SK-N-SH treated with all-trans-retinoic acid at 6 μM for 48 hours (cell line): ENCODE results near the gene YPEL1.
"Not testable (repeated sequence)": the region's sequence is repeated elsewhere in the genome, so short reads cannot be mapped to it uniquely, and the experiment has no call there.

Experiments used
- ATAC-seq: fragments of 200-7000 bp; cut with Tn5 transposase; 3 replicates; pipeline ENCODE4 v1.9.1; 2020; ENCODE audit warnings: mild to moderate bottlenecking, moderate library complexity
- ARNTL ChIP-seq: fragments of 450-650 bp; formaldehyde crosslinking; IDR thresholded peaks from 2 replicates; pipeline ENCODE4 v1.5.0; 2020; ENCODE audit warnings: low read depth, mild to moderate bottlenecking, moderate library complexity, borderline replicate concordance
- BACH2 ChIP-seq: fragments of 250-450 bp; sonication (Bioruptor Pico); IDR thresholded peaks from 2 replicates; pipeline ENCODE4 v1.9.0; 2021; ENCODE audit warnings: mild to moderate bottlenecking, borderline replicate concordance
- CREB5 ChIP-seq: fragments of 250-450 bp; sonication (Bioruptor Pico); IDR thresholded peaks from 2 replicates; pipeline ENCODE4 v1.5.1; 2020; ENCODE audit warnings: low read depth, mild to moderate bottlenecking, moderate library complexity
- CSDC2 ChIP-seq: fragments of 250-450 bp; sonication (Bioruptor Pico); IDR thresholded peaks from 2 replicates; pipeline ENCODE4 v1.5.0; 2020; ENCODE audit warnings: mild to moderate bottlenecking, moderate library complexity
- CSRNP3 ChIP-seq: fragments of 250-450 bp; sonication (Bioruptor Pico); IDR thresholded peaks from 2 replicates; pipeline ENCODE4 v1.5.1; 2021; ENCODE audit warnings: mild to moderate bottlenecking, moderate library complexity
- ESRRG ChIP-seq: fragments of 250-450 bp; sonication (Bioruptor Pico); IDR thresholded peaks from 2 replicates; pipeline ENCODE4 v1.6.1; 2021; ENCODE audit warnings: mild to moderate bottlenecking
- GLIS3 ChIP-seq: fragments of 250-450 bp; sonication (Bioruptor Pico); IDR thresholded peaks from 2 replicates; pipeline ENCODE4 v1.5.0; 2020; ENCODE audit warnings: mild to moderate bottlenecking, moderate library complexity
- ISL1 ChIP-seq: fragments of 250-450 bp; sonication (Bioruptor Pico); IDR thresholded peaks from 2 replicates; pipeline ENCODE4 v2.1.2; 2022; ENCODE audit warnings: mild to moderate bottlenecking, moderate library complexity
- OSR1 ChIP-seq: fragments of 250-450 bp; sonication (Bioruptor Pico); IDR thresholded peaks from 2 replicates; pipeline ENCODE4 v1.8.0; 2022; ENCODE audit warnings: moderate library complexity, mild to moderate bottlenecking, inconsistent platforms
- PATZ1 ChIP-seq: fragments of 250-450 bp; sonication (Bioruptor Pico); IDR thresholded peaks from 2 replicates; pipeline ENCODE4 v1.8.0; 2020; ENCODE audit warnings: mild to moderate bottlenecking, moderate library complexity, borderline replicate concordance
- PPARA ChIP-seq: fragments of 250-450 bp; sonication (Bioruptor Pico); IDR thresholded peaks from 2 replicates; pipeline ENCODE4 v1.5.0; 2020; ENCODE audit warnings: mild to moderate bottlenecking, borderline replicate concordance
- RARB ChIP-seq: fragments of 250-450 bp; sonication (Bioruptor Pico); IDR thresholded peaks from 2 replicates; pipeline ENCODE4 v1.8.0; 2021; ENCODE audit warnings: mild to moderate bottlenecking, moderate library complexity
- SNAI2 ChIP-seq: fragments of 250-450 bp; sonication (Bioruptor Pico); IDR thresholded peaks from 2 replicates; pipeline ENCODE4 v1.5.0; 2020; ENCODE audit warnings: mild to moderate bottlenecking, moderate library complexity
- TCF4 ChIP-seq: fragments of 250-450 bp; sonication (Bioruptor Pico); IDR thresholded peaks from 2 replicates; pipeline ENCODE4 v1.8.0; 2021; ENCODE audit warnings: mild to moderate bottlenecking, moderate library complexity, borderline replicate concordance
- TOX ChIP-seq: fragments of 250-450 bp; sonication (Bioruptor Pico); IDR thresholded peaks from 2 replicates; pipeline ENCODE4 v1.8.0; 2021; ENCODE audit warnings: mild to moderate bottlenecking, moderate library complexity, borderline replicate concordance
- ZC3H10 ChIP-seq: fragments of 250-450 bp; sonication (Bioruptor Pico); IDR thresholded peaks from 2 replicates; pipeline ENCODE4 v1.5.1; 2021; ENCODE audit warnings: mild to moderate bottlenecking, moderate library complexity
- ZFP3 ChIP-seq: fragments of 250-450 bp; sonication (Bioruptor Pico); IDR thresholded peaks from 2 replicates; pipeline ENCODE4 v1.5.0; 2020; ENCODE audit warnings: mild to moderate bottlenecking, moderate library complexity
- ZFP30 ChIP-seq: fragments of 450-650 bp; formaldehyde crosslinking; IDR thresholded peaks from 2 replicates; pipeline ENCODE4 v1.5.0; 2022; ENCODE audit warnings: mild to moderate bottlenecking, moderate library complexity
- ZNF565 ChIP-seq: fragments of 450-650 bp; formaldehyde crosslinking; conservative IDR thresholded peaks from 2 replicates; pipeline ENCODE4 v1.5.0; 2020; ENCODE audit warnings: low read depth, mild to moderate bottlenecking, moderate library complexity
- ZNF70 ChIP-seq: fragments of 450-650 bp; formaldehyde crosslinking; IDR thresholded peaks from 2 replicates; pipeline ENCODE4 v1.5.0; 2020; ENCODE audit warnings: mild to moderate bottlenecking, moderate library complexity
- ZNF8 ChIP-seq: fragments of 450-650 bp; formaldehyde crosslinking; IDR thresholded peaks from 2 replicates; pipeline ENCODE4 v1.5.0; 2020; ENCODE audit warnings: mild to moderate bottlenecking, moderate library complexity
- TF ChIP-seq, protein P1 (sequence below): fragments of 250-450 bp; sonication (Bioruptor Pico); IDR thresholded peaks from 2 replicates; pipeline ENCODE4 v1.8.0; 2021; ENCODE audit warnings: low read depth, mild to moderate bottlenecking, moderate library complexity, borderline replicate concordance

Gene YPEL1

GRCh38 chr22:21680830-21681565 is 54.6 kb downstream of the YPEL1 start:
- TF ChIP-seq CSDC2 (CRISPR knock-in tag) = no peak
- TF ChIP-seq ISL1 (CRISPR knock-in tag) = no peak
- TF ChIP-seq ZNF70 (CRISPR knock-in tag) = no peak
- TF ChIP-seq ZFP3 = peak; percentile 93
- no peak for ATAC-seq

DNA sequence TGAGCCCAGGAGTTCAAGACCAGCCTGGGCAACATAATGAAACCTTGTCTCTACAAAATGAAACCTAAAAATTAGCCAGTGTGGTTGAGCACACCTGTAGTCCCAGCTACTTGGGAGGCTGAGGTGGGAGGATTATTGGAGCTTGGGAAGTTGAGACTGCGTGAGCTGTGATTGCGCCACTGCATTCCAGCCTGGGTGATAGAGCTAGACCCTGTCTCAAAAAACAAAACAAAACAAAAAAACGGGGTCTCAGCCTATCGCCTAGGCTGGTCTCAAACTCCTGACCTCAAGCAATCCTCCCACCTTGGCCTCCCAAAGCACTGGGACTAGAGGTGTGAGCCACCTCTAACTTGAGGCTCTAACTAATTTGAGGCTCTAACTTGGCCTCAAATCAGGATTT is 56.2 kb downstream of the YPEL1 start:
- TF ChIP-seq TCF4 (no peak), BACH2 (no peak), ZNF70 (CRISPR knock-in tag) (no peak), CSDC2 (CRISPR knock-in tag) (no peak), ZNF8 (no peak), ZC3H10 (CRISPR knock-in tag) (no peak), PPARA (CRISPR knock-in tag) (no peak), ZFP3 (no peak), RARB (CRISPR knock-in tag) (no peak), CREB5 (CRISPR knock-in tag) (no peak), CSRNP3 (CRISPR knock-in tag) (no peak), ZFP30 (CRISPR knock-in tag) (no peak), ESRRG (CRISPR knock-in tag) (no peak), OSR1 (no peak), ARNTL (no peak), ZNF565 (CRISPR knock-in tag) (no peak), SNAI2 (no peak), PATZ1 (CRISPR knock-in tag) (no peak), GLIS3 (CRISPR knock-in tag) (no peak)
- TF ChIP-seq, protein P1, sequence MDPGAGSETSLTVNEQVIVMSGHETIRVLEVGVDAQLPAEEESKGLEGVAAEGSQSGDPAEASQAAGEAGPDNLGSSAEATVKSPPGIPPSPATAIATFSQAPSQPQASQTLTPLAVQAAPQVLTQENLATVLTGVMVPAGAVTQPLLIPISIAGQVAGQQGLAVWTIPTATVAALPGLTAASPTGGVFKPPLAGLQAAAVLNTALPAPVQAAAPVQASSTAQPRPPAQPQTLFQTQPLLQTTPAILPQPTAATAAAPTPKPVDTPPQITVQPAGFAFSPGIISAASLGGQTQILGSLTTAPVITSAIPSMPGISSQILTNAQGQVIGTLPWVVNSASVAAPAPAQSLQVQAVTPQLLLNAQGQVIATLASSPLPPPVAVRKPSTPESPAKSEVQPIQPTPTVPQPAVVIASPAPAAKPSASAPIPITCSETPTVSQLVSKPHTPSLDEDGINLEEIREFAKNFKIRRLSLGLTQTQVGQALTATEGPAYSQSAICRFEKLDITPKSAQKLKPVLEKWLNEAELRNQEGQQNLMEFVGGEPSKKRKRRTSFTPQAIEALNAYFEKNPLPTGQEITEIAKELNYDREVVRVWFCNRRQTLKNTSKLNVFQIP = no peak
- TF ChIP-seq, all 23 proteins: peak for 0
- ATAC-seq = no peak

GRCh38 chr22:21678842-21679241 is 56.8 kb downstream of the YPEL1 start:
- ATAC-seq = not testable (repeated sequence)

DNA sequence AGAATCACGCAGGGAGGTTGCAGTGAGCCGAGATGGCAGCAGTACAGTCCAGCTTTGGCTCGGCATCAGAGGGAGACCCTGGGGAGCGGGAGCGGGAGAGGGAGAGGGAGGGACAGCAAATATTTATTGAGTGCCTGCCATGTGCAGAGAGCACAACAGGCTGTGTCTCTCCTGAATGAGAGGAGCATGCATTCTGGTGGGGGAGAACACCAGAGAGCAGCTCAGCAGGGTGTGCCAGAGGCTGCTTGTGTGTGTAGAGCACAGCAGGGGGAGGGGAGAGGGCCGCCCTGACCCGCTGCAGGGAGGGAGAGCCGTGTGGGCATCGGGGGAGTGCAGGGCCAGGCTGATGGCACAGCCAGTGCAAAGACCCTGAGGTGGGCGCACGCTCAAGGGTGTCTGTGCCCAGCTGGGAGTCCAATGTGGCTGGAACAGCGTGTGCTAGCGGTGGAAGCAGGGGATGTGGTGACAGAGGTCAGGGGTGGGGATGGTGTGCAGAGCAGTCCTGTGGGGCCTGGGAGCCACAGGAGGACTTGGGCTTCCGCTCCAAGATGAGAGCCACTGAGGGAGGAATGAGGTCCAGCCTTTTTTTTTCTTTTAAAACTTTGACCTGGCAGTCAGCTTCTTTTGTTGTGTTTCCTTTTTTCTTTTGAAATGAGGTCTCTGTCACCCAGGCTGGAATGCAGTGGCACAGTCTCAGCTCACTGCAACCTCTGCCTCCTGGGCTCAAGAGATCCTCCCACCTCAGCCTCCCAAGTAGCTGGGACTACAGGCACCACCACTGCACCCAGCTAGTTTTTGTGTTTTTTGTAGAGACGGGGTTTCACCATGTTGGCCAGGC is 57.8 kb downstream of the YPEL1 start:
- TF ChIP-seq TOX (CRISPR knock-in tag) (no peak), CSRNP3 (CRISPR knock-in tag) (no peak), ESRRG (CRISPR knock-in tag) (no peak), OSR1 (no peak), RARB (CRISPR knock-in tag) (no peak), BACH2 (no peak)
- TF ChIP-seq, all 23 proteins: peak for 0
- ATAC-seq = no peak
